Activated T-cell treated with anti-CD3 and anti-CD28 coated beads, Interleukin-2, amount 50 U/mL, for 24 hours (primary cell): ENCODE measurements around the gene ABCA13.

Source experiments
- DNase-seq: peaks from one replicate; pipeline ENCODE4 v3.0.0-alpha.2; 2020
- H3K27ac Mint-ChIP-seq: 2 replicates; pipeline ENCODE4 v1.8.0; 2020; ENCODE audit warnings: mild to moderate bottlenecking, mixed read lengths
- H3K27me3 Mint-ChIP-seq: 2 replicates; pipeline ENCODE4 v1.8.0; 2020; ENCODE audit warnings: mixed read lengths
- H3K36me3 Mint-ChIP-seq: 2 replicates; pipeline ENCODE4 v1.8.0; 2020; ENCODE audit warnings: low read depth, mixed read lengths
- H3K4me1 Mint-ChIP-seq: 2 replicates; pipeline ENCODE4 v1.8.0; 2020; ENCODE audit warnings: low read depth, mixed read lengths
- H3K4me3 Mint-ChIP-seq: 2 replicates; pipeline ENCODE4 v1.8.0; 2020; ENCODE audit warnings: mild to moderate bottlenecking, moderate library complexity, mixed read lengths
- H3K9me3 Mint-ChIP-seq: 2 replicates; pipeline ENCODE4 v1.8.0; 2020; ENCODE audit warnings: mixed read lengths

The ABCA13 gene

DNA sequence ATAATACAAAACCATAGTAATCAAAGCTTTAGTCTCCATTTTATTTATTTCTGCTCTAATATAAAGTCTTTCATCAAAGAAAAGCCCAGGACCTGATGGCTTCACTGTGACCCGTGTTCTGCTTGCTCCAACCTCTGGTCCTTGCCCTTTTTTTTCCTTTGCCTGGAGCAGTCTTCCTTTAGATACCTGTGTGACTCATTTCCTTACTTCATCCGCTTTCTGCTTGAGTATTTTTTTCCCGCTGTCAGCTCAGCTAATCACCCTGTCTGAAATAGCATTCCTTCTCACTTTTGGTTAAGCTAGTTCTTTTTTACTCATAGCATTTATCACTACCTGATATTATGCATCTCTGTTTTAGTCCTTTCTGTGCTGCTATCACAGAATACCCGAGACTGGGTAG, 194.8 kb downstream of the ABCA13 start:
- Mint-ChIP-seq H3K27ac (no peak overlapping the region), H3K36me3 (no peaks in the 10 kb centered on the region), H3K9me3 (peaks cover 9% of the 10 kb centered on the region), H3K27me3 (peaks cover 4% of the 10 kb centered on the region), H3K4me3 (no peak overlapping the region), H3K4me1 (no peaks in the 10 kb centered on the region)
- no peak for DNase-seq

DNA sequence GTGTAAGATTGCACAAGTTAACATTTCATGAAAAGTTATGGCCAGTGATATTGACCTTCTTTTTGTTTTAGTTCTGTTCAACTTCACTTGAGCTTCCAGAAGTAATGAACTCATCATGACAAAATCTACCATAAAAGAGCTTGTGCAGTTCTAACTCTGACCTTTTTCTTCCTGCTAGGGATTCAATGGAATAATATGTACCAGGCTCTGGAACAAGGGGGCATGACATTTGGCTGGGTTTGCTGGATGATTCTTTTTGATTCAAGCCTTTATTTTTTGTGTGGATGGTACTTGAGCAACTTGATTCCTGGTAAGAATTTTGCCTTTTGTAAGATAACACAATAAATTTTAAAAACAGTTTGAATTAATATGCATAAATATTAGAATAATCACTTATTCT, 205.0 kb downstream of the ABCA13 start:
- no peaks in the 10 kb centered on the region for H3K36me3 Mint-ChIP-seq
- no peak overlapping the region for H3K4me3 Mint-ChIP-seq
- no peak for DNase-seq
- no peak overlapping the region for H3K27ac Mint-ChIP-seq
- no peaks in the 10 kb centered on the region for H3K4me1 Mint-ChIP-seq
- peaks cover 7% of the 10 kb centered on the region for H3K9me3 Mint-ChIP-seq
- H3K27me3 Mint-ChIP-seq = no peaks in the 10 kb centered on the region

DNA sequence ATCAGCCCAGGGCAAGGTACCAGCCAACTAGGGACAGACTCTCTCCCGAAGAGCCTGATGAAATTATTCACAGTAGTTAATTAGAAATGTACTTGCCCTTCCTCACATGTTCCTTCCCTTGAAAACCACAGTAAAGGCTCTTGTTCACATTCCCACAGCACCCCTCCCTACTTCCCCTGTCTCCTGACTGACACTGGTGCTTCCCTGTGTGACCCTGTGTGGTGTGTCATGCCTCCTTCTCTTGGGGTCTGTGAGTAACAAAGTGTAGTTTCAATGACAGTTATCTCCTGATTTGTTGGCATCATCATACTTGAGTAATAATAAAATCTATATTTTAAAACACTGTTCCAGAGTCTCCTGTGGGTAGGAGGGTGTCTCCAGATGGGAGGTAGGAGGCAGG, 209.7 kb downstream of the ABCA13 start:
- Mint-ChIP-seq H3K27ac (no peak overlapping the region), H3K4me3 (no peak overlapping the region), H3K36me3 (no peaks in the 10 kb centered on the region), H3K4me1 (no peaks in the 10 kb centered on the region), H3K9me3 (no peaks in the 10 kb centered on the region), H3K27me3 (no peaks in the 10 kb centered on the region)
- DNase-seq = no peak

DNA sequence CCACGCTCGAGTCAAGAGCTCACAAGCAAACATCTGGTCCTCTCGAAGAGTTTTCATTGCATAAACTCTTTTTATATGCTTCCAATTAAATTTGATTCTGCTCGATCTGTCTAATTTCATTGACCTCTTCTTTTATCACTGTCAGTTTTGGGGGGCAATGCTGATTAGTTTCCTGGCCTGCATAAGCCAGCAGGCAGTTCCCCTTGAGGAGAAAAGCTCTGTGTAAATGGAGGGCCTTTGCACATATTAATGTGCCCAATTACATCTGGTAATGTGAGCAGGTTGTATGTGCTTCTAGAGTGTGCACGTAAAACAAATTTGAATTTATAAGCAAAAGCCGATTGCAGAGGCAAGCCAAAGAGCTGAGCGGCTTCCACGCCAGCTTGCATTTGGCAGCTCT, 210.3 kb downstream of the ABCA13 start:
- no peaks in the 10 kb centered on the region for H3K36me3 Mint-ChIP-seq
- H3K4me1 Mint-ChIP-seq = no peaks in the 10 kb centered on the region
- H3K27ac Mint-ChIP-seq = no peak overlapping the region
- H3K9me3 Mint-ChIP-seq = no peaks in the 10 kb centered on the region
- no peak overlapping the region for H3K4me3 Mint-ChIP-seq
- DNase-seq = no peak
- no peaks in the 10 kb centered on the region for H3K27me3 Mint-ChIP-seq

DNA sequence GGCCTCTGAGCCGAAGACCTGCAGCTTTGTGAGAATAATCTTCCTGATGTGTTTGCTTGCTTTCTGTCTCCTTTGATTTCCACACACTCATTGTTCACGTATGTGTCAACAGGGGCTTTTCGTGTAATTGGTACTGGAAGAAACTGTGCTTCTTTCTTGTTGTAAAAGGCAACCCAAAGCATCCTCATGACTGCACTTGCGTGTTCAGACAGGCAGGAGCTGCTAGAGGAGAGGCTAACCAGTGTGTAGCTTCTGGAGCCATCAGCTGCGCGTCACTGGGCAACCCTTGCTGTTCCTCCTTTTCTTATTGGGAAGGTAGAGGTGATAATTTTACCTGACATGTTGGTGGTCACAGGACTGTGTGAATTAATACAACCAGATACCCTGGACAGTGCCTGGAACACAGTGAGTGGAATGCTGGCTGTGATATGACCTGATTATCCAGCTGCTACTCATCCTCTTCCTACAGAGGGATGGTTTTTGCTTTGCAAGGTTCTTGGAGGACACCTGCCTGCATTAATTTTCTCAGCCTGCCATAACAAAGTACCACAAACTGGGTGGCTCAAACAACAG, 213.0 kb downstream of the ABCA13 start:
- H3K9me3 Mint-ChIP-seq = no peaks in the 10 kb centered on the region
- no peaks in the 10 kb centered on the region for H3K4me1 Mint-ChIP-seq
- H3K36me3 Mint-ChIP-seq = no peaks in the 10 kb centered on the region
- no peak overlapping the region for H3K27ac Mint-ChIP-seq
- H3K27me3 Mint-ChIP-seq = no peaks in the 10 kb centered on the region
- no peak for DNase-seq
- no peak overlapping the region for H3K4me3 Mint-ChIP-seq

DNA sequence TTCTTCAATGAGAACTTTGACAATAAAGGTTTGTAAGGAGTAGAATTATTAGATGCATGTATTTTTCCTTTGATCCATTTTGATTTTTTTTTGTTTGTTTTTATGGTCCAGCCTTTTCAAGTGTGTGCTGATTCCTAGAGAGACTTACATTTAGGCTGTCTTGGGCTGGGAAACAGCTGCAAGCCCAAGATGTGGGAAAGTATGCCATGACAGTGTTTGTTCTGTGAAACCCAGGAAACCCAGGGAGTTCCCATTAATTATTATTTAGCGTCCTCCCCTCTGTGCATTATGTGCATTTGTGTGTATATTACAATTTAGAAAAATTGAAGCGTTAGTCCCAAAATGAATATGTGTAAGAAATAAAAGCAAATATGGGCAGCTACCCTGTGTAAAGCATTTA, 216.7 kb downstream of the ABCA13 start:
- peaks cover 3% of the 10 kb centered on the region for H3K4me1 Mint-ChIP-seq
- H3K36me3 Mint-ChIP-seq = no peaks in the 10 kb centered on the region
- no peak for DNase-seq
- H3K27me3 Mint-ChIP-seq = no peaks in the 10 kb centered on the region
- no peaks in the 10 kb centered on the region for H3K9me3 Mint-ChIP-seq
- no peak overlapping the region for H3K27ac Mint-ChIP-seq
- H3K4me3 Mint-ChIP-seq = no peak overlapping the region

DNA sequence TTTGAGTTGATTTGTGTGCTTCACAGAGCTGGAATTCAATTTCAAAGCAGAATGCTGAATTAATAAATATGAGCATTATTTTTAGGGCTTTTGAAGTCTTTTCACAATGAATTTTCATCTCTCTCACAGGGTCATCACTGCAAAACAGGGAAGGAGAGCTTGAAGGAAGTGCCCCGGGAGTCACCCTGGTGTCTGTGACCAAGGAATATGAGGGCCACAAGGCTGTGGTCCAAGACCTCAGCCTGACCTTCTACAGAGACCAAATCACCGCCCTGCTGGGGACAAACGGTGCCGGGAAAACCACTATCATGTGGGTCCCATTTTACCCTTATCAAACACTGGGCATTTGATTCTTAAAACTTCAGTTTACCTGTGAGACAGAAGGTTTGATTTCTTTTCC, 217.7 kb downstream of the ABCA13 start:
- H3K9me3 Mint-ChIP-seq = no peaks in the 10 kb centered on the region
- no peaks in the 10 kb centered on the region for H3K27me3 Mint-ChIP-seq
- no peak overlapping the region for H3K4me3 Mint-ChIP-seq
- H3K4me1 Mint-ChIP-seq = peaks cover 3% of the 10 kb centered on the region
- H3K27ac Mint-ChIP-seq = no peak overlapping the region
- no peak for DNase-seq
- no peaks in the 10 kb centered on the region for H3K36me3 Mint-ChIP-seq

DNA sequence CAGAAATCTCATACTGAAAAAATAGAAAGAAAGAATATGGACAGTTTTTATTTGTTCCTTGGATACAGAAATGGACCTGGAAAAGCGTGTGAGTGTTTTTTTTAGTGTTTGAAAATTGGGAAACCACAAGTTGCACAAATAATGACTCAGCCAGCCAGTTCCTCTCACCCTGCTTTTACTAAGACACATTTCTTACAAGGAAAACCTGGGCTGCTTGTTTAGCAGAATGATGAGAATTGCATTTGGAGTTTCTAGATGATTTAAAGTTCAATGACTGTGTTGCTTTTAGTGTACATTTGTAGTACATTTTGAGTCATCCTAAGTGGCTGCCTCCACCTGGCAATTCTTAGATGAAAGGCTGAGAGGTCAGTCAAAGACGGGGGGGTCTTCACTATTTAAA, 218.7 kb downstream of the ABCA13 start:
- Mint-ChIP-seq H3K27ac (no peak overlapping the region), H3K27me3 (no peaks in the 10 kb centered on the region), H3K4me3 (no peak overlapping the region), H3K36me3 (no peaks in the 10 kb centered on the region), H3K4me1 (peaks cover 3% of the 10 kb centered on the region), H3K9me3 (no peaks in the 10 kb centered on the region)
- no peak for DNase-seq

DNA sequence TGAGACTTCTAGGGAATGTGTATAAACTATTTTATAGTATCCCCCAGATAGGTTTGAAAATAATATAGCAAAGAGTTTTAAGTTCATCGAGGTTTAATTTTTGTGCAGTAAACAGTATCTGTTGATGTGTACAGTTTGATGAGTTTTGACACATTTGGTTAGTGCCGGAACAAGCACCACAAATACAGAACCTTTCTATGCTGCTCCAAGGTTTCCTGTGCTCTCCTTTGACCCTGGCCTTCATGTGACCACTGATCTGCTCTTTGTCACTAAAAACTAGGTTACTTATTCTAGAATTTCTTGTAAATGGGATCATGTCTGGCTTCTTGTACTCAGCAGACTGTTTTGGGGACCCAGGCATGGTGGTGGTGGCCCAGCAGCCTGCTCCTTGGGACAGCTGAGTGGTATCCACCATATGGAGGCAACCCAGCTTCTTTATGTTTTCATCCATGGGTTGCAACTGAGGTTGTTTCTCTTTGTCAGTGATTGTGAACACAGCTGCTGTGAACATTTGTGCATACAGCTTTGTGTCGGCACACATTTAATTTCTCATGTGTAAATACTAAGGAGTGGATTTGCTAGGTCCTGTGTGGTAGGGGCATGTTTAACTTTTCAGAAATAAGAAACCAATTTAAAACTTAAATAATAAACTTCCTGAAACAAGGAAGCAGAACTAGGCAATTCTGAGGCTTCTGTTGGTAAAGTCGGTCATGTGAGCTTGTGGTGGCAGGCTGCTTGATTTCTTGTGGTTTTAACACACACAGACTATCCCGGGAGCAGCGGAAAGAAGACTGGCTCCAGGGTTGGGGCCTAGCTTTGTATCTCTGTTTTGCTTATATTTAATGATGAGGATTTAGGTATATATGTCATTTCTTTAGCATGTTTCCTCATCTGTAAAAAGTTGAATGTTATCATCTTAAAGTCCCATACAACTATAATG, 219.4 kb downstream of the ABCA13 start:
- Mint-ChIP-seq H3K9me3 (no peaks in the 10 kb centered on the region), H3K4me3 (no peak overlapping the region), H3K27ac (no peak overlapping the region), H3K4me1 (peaks cover 3% of the 10 kb centered on the region), H3K36me3 (no peaks in the 10 kb centered on the region), H3K27me3 (no peaks in the 10 kb centered on the region)
- DNase-seq = no peak

DNA sequence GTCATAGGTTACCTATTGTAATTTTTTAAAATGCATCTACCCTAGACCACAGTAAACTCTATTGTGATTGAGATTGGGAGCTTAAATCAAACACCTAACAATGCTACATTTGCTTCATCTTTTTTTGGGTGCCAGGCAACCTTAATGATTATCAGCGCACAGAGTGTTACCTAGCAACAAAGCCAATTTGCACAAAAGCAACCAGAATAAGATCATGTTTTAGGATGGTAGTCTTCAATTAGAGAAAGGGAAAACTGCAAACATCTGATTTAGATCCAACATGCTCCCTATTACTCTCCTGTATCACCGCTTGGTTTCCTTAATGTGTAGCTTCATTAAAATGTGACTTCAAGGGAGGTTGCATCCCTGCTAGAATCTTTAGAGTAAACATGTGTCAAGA, 226.9 kb downstream of the ABCA13 start:
- H3K4me3 Mint-ChIP-seq = no peak overlapping the region
- no peaks in the 10 kb centered on the region for H3K36me3 Mint-ChIP-seq
- H3K27me3 Mint-ChIP-seq = no peaks in the 10 kb centered on the region
- no peak for DNase-seq
- no peaks in the 10 kb centered on the region for H3K4me1 Mint-ChIP-seq
- no peaks in the 10 kb centered on the region for H3K9me3 Mint-ChIP-seq
- H3K27ac Mint-ChIP-seq = no peak overlapping the region

DNA sequence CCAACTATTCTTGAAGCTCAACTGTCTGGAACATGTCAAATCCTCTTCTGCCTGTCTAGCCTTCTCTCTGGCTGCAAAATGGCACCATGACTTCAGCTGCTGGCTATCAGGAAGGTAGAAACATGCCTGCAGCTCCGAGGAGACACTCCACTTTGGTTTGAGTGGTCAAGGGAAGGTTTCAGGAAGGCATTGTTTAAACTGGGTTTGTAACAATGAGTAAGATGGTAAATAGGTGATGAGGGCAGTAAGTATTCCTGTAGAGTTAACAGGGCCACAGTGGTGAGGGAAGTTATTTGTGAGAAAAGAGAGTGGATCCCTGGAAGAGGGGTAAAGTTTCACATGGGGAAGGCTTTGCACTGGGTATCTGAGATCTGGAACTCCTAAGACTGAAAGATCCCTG, 231.5 kb downstream of the ABCA13 start:
- no peak overlapping the region for H3K4me3 Mint-ChIP-seq

DNA sequence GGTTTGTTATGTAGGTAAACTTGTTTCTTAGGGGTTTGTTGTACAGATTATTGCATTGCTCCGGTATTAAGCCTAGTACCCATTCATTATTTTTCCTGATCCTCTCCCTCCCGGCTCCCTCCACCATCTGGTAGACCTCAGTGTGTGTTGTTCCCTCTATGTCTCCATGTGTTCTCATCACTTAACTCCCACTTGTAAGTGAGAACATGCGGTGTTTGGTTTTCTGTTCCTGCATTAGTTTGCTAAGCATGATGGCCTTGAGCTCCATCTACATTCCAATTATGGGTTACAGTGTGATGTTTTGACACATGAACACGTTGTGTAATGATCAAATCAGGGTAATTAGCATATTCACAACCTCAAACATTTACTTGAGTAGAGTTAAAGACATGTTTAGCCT, 237.5 kb downstream of the ABCA13 start:
- no peak for DNase-seq
- Mint-ChIP-seq H3K27me3 (no peaks in the 10 kb centered on the region), H3K4me3 (no peak overlapping the region), H3K4me1 (peaks cover 6% of the 10 kb centered on the region), H3K27ac (no peak overlapping the region), H3K36me3 (no peaks in the 10 kb centered on the region), H3K9me3 (no peaks in the 10 kb centered on the region)

More for the DNA sequence above, 231.5 kb downstream of the ABCA13 start:
- no peak overlapping the region for H3K27ac Mint-ChIP-seq
- H3K36me3 Mint-ChIP-seq = no peaks in the 10 kb centered on the region
- no peak for DNase-seq
- no peaks in the 10 kb centered on the region for H3K9me3 Mint-ChIP-seq
- no peaks in the 10 kb centered on the region for H3K27me3 Mint-ChIP-seq
- H3K4me1 Mint-ChIP-seq = no peaks in the 10 kb centered on the region

DNA sequence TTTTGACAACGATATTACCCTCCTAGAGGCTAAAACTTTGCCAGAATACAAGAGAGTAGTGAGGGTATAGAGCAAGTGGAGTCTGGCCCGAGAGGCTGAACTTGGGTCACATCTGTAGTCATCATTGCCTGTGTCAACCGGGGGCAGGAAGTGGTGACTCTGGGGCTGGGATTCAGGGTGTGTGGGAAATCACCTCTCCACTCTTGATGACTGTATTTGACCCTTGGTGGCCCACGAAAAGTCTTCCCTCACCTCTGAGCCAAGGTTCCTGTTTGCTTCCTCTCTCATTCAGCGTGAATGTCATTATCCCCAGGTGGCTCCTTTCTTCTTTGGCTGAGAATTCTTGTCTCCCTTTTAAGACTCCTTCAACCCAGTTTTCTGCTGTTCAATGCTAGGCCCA, 240.4 kb downstream of the ABCA13 start:
- Mint-ChIP-seq H3K36me3 (no peaks in the 10 kb centered on the region), H3K4me3 (no peak overlapping the region), H3K4me1 (peaks cover 6% of the 10 kb centered on the region), H3K27me3 (no peaks in the 10 kb centered on the region), H3K27ac (no peak overlapping the region), H3K9me3 (no peaks in the 10 kb centered on the region)
- no peak for DNase-seq

DNA sequence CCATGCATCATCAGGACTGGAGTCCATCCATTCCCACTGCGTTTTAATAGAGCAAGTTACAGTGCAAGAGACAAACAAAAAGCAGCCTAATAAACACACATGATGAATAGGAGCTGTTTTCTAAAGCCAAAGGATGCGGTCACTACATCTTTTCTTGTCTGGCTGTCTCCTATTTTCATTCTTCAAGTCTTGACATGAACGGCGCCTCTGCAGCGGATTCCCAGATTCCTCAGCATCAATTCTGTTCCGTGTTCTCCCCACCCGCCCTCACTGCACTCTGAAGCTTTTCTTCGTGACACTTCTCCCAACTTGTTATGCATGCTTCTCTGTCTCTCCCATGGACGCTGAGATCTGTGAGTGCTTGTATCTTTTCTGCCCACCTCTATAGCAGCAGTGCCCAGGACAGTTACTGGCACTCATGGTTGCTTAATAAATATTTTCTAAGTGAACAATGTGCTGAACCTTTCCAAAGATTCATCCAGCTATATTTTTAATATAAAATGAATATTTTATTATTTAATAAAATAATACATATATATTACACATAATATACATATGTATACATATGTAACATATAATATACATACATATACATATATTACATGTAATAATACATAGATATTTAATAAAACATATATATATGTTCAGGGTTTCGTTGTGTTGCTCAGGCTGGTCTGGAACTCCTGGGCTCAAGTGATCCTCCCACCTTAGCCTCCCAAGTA, 242.9 kb downstream of the ABCA13 start:
- Mint-ChIP-seq H3K27me3 (no peaks in the 10 kb centered on the region), H3K4me3 (no peak overlapping the region), H3K4me1 (peaks cover 6% of the 10 kb centered on the region), H3K27ac (no peak overlapping the region), H3K36me3 (no peaks in the 10 kb centered on the region), H3K9me3 (no peaks in the 10 kb centered on the region)
- no peak for DNase-seq

DNA sequence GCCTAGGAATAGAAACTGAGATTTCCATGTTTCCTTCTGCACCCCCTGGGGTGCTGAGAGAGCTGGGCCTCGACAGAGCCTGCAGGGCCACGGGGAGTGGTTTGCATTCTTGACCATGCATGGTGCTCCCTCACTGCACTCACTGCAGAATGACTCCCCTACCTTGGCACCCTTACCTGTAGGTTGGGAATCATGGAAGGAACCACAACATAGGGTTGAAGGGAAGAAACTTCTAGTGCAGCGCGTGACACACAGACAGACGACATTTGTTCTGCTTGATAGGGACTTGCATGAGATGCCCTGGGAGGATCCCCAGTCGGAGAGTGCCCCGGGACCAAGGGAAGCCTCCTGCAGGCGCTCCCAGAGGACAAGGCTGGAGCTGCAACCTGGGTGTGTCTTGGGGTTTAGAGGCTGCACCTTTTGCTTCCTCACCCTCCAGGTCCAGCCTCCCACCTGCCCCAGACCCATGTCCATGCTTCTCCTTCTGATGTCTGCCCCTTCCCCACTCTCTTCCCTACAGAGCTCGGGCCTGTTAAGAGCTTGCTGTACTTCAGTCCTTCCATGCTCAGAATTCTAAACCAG, 245.2 kb downstream of the ABCA13 start:
- Mint-ChIP-seq H3K36me3 (no peaks in the 10 kb centered on the region), H3K4me3 (no peak overlapping the region), H3K27me3 (no peaks in the 10 kb centered on the region), H3K9me3 (no peaks in the 10 kb centered on the region), H3K4me1 (peaks cover 5% of the 10 kb centered on the region), H3K27ac (no peak overlapping the region)
- no peak for DNase-seq
